Fibroblast of pulmonary artery (primary cell): Measurements from ENCODE around the gene POU4F1.

Experiments used
- DNase-seq: peaks from one replicate; pipeline ENCODE4 v3.0.0-alpha.2; 2010; ENCODE audit warnings: low read depth
- H3K4me3 ChIP-seq: replicated peaks from 2 replicates; pipeline ENCODE4 v1.5.1; 2011; ENCODE audit warnings: low read depth, mild to moderate bottlenecking, control low read depth, low read length, moderate library complexity
- CTCF ChIP-seq: IDR thresholded peaks from 2 replicates; pipeline ENCODE4 v1.5.1; 2011; ENCODE audit warnings: mild to moderate bottlenecking, control low read depth, low read length, inconsistent platforms; ENCODE audit errors: missing control alignments

The POU4F1 gene

GRCh38 chr13:78562237-78562889 lies 41.0 kb downstream of the POU4F1 start:
- no peak overlapping the region for H3K4me3 ChIP-seq
- no peak for DNase-seq
- TF ChIP-seq CTCF, result no peak
